Esophagus muscularis mucosa (tissue), 4 donors: Measurements from ENCODE around the gene S100A3. TPM values are rescaled to one million over a fixed set of nuclear protein-coding genes. Genes with fewer than 3 reads are reported as not detected.

Experiments
- DNase-seq: peaks from one replicate; pipeline ENCODE4 v3.0.0-alpha.2; 2017; ENCODE audit errors: extremely low spot score
- H3K27ac ChIP-seq, 4 donors: fragments of 200-600 bp; sonication (generic); replicated peaks in 1 of 4; 1 replicate in 3 of 4; 2 replicates in 1 of 4; pipeline ENCODE4 v1.5.1; 2016 to 2019; ENCODE audit warnings: mild to moderate bottlenecking in 1 of 4
- H3K27me3 ChIP-seq, 4 donors: fragments of 200-600 bp; sonication (generic); one replicate each; pipeline versions ENCODE4 v1.5.1 to v1.6.0; 2016 to 2019
- H3K36me3 ChIP-seq, 4 donors: fragments of 200-600 bp; sonication (generic); one replicate each; pipeline ENCODE4 v1.5.1; 2016 to 2019
- H3K4me1 ChIP-seq, 4 donors: fragments of 200-600 bp; sonication (generic); one replicate each; pipeline ENCODE4 v1.5.1; 2016 to 2019
- H3K4me3 ChIP-seq, 4 donors: fragments of 200-600 bp; sonication (generic); 1 replicate in 2 of 4; 2 replicates in 2 of 4; pipeline ENCODE4 v1.5.1; 2016 to 2019; ENCODE audit warnings: mild to moderate bottlenecking in 4 of 4, moderate library complexity in 1 of 4
- H3K9me3 ChIP-seq, 4 donors: fragments of 200-600 bp; sonication (generic); 1 replicate in 3 of 4; 2 replicates in 1 of 4; pipeline ENCODE4 v1.5.1; 2016 to 2019
- CTCF ChIP-seq, 3 experiments: fragments of 200-600 bp in 2 of 3; fragments of 450-650 bp in 1 of 3; sonication (generic) in 2 of 3; IDR thresholded peaks; one replicate each; pipeline ENCODE4 v1.5.1; 2017 to 2019; ENCODE audit warnings: antibody characterized with exemption in 3 of 3, mild to moderate bottlenecking in 2 of 3, moderate library complexity in 1 of 3
- EP300 ChIP-seq: sonication (generic); formaldehyde crosslinking; IDR thresholded peaks from one replicate; pipeline ENCODE4 v1.6.1; 2017; ENCODE audit warnings: antibody characterized with exemption
- POLR2A ChIP-seq: fragments of 450-650 bp; IDR thresholded peaks from one replicate; pipeline ENCODE4 v1.6.1; 2017; ENCODE audit warnings: antibody characterized with exemption, moderate library complexity, mild to moderate bottlenecking, low read depth
- POLR2AphosphoS5 ChIP-seq, 2 donors: sonication (generic); formaldehyde crosslinking; IDR thresholded peaks; one replicate each; pipeline ENCODE4 v1.6.1; 2017; ENCODE audit warnings: antibody characterized with exemption in 2 of 2
- WGBS: methylation state at CpG from one replicate; pipeline ENCODE4 v1.1.5; 2018; 5-methylcytosine and 5-hydroxymethylcytosine counted together
- intact Hi-C: fragments of 100-400 bp; cut with DNase I; formaldehyde crosslinking; loops from one replicate; pipeline ENCODE4 v1.15.1; 2023
- total RNA-seq, 4 donors: library from RNA; depleted of rRNA; stranded (reverse); fragments of >200 nt; gene quantifications; one replicate each; pipeline versions ENCODE4 v1.1.0 to v1.2.1, GENCODE V29; 2016

The S100A3 gene
- total RNA-seq, 4 donors from 2014 or later: 2.1 to 4.2 (median 2.7) TPM; not detected in 1

DNA sequence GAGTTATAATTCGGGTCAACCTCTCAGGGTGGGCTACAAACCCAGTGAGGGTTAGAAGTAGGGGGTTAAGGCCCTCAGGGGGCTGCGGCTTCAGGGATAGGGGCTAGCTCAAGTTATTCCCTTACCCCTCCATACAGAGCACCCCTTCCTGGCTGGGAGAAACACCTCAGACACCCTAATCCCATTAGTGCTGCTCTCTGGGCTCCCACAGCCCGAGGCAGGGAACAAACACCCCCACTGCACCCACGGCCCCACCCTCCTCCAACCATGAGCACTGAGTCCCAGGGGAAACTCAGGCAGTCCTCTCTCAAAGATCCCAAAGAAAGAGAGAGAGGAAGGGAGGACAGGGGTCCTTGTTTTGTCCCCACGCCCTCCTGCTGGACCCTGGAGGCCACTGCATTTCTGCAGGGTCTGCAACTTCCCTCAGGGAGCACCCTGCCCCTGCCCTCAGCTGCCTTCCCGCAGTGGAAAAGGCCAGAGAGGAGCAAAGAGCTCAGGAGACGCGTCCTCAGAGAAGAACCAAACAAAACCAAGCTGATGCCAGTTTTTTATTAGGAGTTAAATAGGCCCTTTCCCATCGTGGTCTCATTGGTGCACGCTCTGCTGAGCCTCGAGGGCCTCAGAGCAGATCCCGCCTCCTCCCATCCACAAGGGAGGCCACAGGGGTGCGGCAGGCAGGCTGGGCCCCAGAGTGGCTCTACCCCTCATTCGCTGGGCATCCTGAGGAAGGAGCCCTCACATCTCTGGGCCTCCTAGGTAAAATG is 2.1 kb downstream of the S100A3 start:
- no peak for TF ChIP-seq POLR2A
- no peak for TF ChIP-seq POLR2AphosphoS5 (IDR thresholded peaks at IDR 0.05)
- no peak for TF ChIP-seq CTCF (IDR thresholded peaks at IDR 0.05)
- TF ChIP-seq EP300: no peak
- peak overlapping the region in 2 of 4 donors; percentile 51 to 64 for H3K4me3 ChIP-seq
- DNase-seq: no peak
- H3K36me3 ChIP-seq: peaks cover 0 to 10% (median 0%) of the 10 kb centered on the region in 4 donors
- H3K27ac ChIP-seq: peak overlapping the region; percentile 72 to 86 (median 80)
- peaks cover 52 to 87% (median 85%) of the 10 kb centered on the region in 4 donors for H3K4me1 ChIP-seq
- H3K27me3 ChIP-seq: no peaks in the 10 kb centered on the region
- H3K9me3 ChIP-seq: no peaks in the 10 kb centered on the region
- WGBS: 79% methylated on average over 11 of the region's 14 CpGs
- intact Hi-C loops: no loop called here

DNA sequence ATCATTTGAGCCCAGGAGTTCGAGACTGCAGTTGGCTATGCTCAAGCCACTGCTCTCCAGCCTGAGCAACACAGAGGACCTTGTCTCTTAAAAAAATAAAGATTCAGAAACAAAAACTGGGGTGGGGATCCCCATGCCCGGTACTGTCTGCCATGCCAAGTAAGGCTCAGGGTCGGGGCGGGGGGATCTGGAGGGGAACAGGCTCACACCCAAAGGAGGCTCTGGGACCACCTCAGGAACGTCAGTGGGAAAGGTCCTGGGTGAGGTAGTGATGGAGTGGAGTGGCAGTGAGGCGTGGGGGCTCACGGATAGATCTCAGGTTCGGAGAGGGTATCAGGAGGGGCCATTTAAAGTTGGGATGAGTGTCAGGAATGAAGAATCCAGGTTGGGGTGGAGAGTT is 2.7 kb downstream of the S100A3 start:
- intact Hi-C loops: no loop called here
- no peak for DNase-seq
- Histone ChIP-seq H3K4me1 (peaks cover 52 to 93% (median 87%) of the 10 kb centered on the region in 4 donors), H3K27me3 (no peaks in the 10 kb centered on the region), H3K27ac (peak overlapping the region; percentile 72 to 86 (median 80)), H3K36me3 (peaks cover 0 to 10% (median 0%) of the 10 kb centered on the region in 4 donors), H3K9me3 (no peaks in the 10 kb centered on the region), H3K4me3 (peak overlapping the region; percentile 49 to 64 (median 56))
- no peak for TF ChIP-seq CTCF (IDR thresholded peaks at IDR 0.05)
- TF ChIP-seq EP300: no peak
- TF ChIP-seq POLR2A: no peak
- no peak for TF ChIP-seq POLR2AphosphoS5 (IDR thresholded peaks at IDR 0.05)
- 88% methylated on average over 8 of the region's 8 CpGs for WGBS

DNA sequence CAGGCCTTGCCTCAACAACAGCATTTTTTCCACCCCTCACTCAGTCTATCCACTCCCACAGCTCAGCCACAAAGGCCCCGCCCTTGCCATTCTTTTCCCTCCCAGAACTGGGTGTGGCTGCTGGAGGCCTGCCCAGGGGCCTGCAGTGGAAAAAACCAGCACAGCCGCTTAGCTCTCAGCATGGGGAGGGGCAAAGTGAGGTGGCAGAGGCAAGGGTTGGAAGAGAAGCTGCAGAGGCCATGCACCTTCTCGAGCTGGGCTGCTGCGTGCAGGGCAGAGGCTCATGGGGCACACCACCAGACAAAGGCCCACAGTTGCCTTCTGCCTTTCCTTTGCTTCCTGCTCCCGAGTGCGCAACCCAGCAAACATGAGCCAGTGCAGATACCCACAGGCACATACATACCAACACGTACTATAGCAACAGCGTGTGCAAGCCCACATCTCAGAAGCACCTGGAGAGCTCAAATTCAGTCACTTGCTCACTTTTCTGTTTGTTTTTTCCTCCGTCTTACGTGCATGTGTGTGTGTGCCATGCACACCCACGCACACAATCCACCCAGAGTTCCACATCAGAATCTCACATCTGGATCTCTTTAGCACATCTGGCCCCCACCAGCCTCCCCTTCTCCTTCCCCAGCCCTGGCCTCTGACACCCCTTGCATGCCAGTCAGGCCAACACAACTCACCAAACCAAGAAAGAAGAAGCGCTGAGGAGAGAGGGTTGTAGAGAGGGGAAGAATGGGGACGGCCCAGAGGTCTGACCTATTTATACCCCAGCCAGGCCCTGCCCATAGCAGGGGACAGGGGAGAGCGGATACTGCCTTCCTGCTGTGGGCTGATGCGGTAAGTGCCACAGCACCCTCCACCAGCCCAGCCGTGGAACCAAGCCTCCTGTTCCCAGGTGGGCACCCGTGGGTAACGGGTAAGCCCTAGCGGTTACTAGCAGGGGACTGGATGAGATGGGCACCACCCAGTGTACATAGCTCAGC is 3.7 kb downstream of the S100A3 start, which contains the start of gene S100A4:
Gene S100A4 (minus strand): TSS at position 740 of the 989 bp plus-strand sequence. CDS start 1,012 bp downstream, outside the sequence.
- TF ChIP-seq POLR2AphosphoS5 (IDR thresholded peaks at IDR 0.05): peak; percentile 75 to 87
- no peak for TF ChIP-seq EP300
- TF ChIP-seq POLR2A: peak; percentile 53
- TF ChIP-seq CTCF (IDR thresholded peaks at IDR 0.05): peak in 1 of 3 experiments; percentile 23
- DNase-seq: peak; percentile 97
- Histone ChIP-seq H3K9me3 (no peaks in the 10 kb centered on the region), H3K27me3 (no peaks in the 10 kb centered on the region), H3K36me3 (peaks cover 0 to 10% (median 0%) of the 10 kb centered on the region in 4 donors), H3K4me1 (peaks cover 49 to 92% (median 89%) of the 10 kb centered on the region in 4 donors), H3K4me3 (peak within 1 kb of the TSS; percentile 49 to 64 (median 56)), H3K27ac (peak within 1 kb of the TSS; percentile 72 to 86 (median 80))
- intact Hi-C loops: no loop called here
- 35% methylated on average over 19 of the region's 19 CpGs for WGBS

DNA sequence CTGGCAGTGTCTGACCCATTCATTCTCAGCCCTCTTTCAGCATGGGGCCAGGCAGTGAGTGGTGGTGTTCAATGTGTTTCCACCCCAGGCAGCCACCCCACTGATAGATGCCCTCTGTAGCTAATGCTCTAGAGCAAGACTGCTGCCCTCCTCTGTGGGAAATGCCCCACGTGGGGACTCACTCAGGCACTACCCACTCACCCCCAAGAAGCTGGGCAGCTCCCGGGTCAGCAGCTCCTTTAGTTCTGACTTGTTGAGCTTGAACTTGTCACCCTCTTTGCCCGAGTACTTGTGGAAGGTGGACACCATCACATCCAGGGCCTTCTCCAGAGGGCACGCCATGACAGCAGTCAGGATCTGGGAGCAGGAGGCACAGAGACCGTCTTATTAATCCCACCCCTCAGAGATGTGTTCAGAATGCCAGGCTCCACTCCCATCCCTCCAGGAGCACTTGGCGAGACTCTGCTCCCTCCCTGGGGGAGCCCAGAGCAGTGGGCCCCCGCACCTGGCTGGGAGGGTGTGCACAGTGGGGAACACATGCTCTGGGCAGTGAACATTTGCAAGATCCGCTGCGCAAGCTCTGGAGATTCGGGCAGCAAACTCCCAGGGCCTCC is 4.5 kb downstream of the S100A3 start:
- TF ChIP-seq POLR2A: no peak
- TF ChIP-seq POLR2AphosphoS5 (IDR thresholded peaks at IDR 0.05): no peak
- no peak for TF ChIP-seq CTCF (IDR thresholded peaks at IDR 0.05)
- no peak for TF ChIP-seq EP300
- intact Hi-C loops: no loop called here
- Histone ChIP-seq H3K9me3 (no peaks in the 10 kb centered on the region), H3K4me1 (peaks cover 41 to 84% (median 83%) of the 10 kb centered on the region in 4 donors), H3K4me3 (peak overlapping the region; percentile 49 to 64 (median 56)), H3K27ac (peak overlapping the region; percentile 72 to 86 (median 80)), H3K27me3 (no peaks in the 10 kb centered on the region), H3K36me3 (peaks cover 0 to 10% (median 0%) of the 10 kb centered on the region in 4 donors)
- WGBS: 54% methylated on average over 8 of the region's 10 CpGs
- DNase-seq: no peak
